K562 (cell line): Measurements from ENCODE around the gene RPS8. TPM values are rescaled to one million over a fixed set of nuclear protein-coding genes. Genes with fewer than 3 reads are reported as not detected.

ENCODE experiments used
- BMI1 ChIP-seq: fragments of 150-350 bp; IDR thresholded peaks from 2 replicates; pipeline ENCODE4 v1.6.1; 2014; ENCODE audit warnings: low read length
- ETV1 ChIP-seq: fragments of 450-650 bp; conservative IDR thresholded peaks from 2 replicates; pipeline ENCODE4 v1.6.1; 2016; ENCODE audit warnings: missing genetic modification characterization, control low read depth, low read depth, missing compliant biosample characterization
- EWSR1 ChIP-seq: fragments of 450-650 bp; IDR thresholded peaks from 2 replicates; pipeline ENCODE4 v1.6.1; 2018; ENCODE audit warnings: borderline replicate concordance, mild to moderate bottlenecking, low read depth, moderate library complexity; ENCODE audit not compliant: partially characterized antibody
- GTF2F1 ChIP-seq: IDR thresholded peaks from 2 replicates; pipeline ENCODE4 v1.6.1; 2011; ENCODE audit warnings: low read depth, low read length, improper control_type of control experiment
- HMG20B ChIP-seq: fragments of 250-450 bp; sonication (Bioruptor Pico); IDR thresholded peaks from 2 replicates; pipeline ENCODE4 v1.5.0; 2021; ENCODE audit warnings: mild to moderate bottlenecking
- TOE1 ChIP-seq, 2 experiments: fragments of 450-650 bp in 1 of 2; sonication (generic) in 1 of 2; formaldehyde crosslinking in 1 of 2; IDR thresholded peaks; 2 replicates each; pipeline versions ENCODE4 v1.7.1 to v1.8.0; 2016 to 2022; ENCODE audit warnings: borderline replicate concordance in 2 of 2, mild to moderate bottlenecking in 2 of 2, antibody characterized with exemption in 1 of 2, inconsistent platforms in 1 of 2, low read depth in 1 of 2, missing genetic modification reagents in 1 of 2, moderate library complexity in 1 of 2
- ZBTB1 ChIP-seq: sonication (generic); formaldehyde crosslinking; IDR thresholded peaks from 2 replicates; pipeline ENCODE4 v1.8.1; 2023; ENCODE audit warnings: missing genetic modification reagents, low read depth, mild to moderate bottlenecking, borderline replicate concordance
- ZNF282 ChIP-seq: sonication (generic); formaldehyde crosslinking; IDR thresholded peaks from 2 replicates; pipeline ENCODE4 v1.8.1; 2023; ENCODE audit warnings: missing genetic modification reagents
- ZNF347 ChIP-seq: fragments of 450-650 bp; formaldehyde crosslinking; IDR thresholded peaks from 2 replicates; pipeline ENCODE4 v1.4.0; 2020; ENCODE audit warnings: low read depth, mild to moderate bottlenecking, moderate library complexity
- ZZZ3 ChIP-seq: fragments of 450-650 bp; IDR thresholded peaks from 2 replicates; pipeline ENCODE4 v1.6.1; 2016; ENCODE audit warnings: antibody characterized with exemption, mild to moderate bottlenecking, moderate library complexity
- polyA plus RNA-seq, 8 experiments: library from polyadenylated mRNA; depleted of rRNA in 4 of 8; stranded (reverse) in 5 of 8; unstranded in 3 of 8; fragments of >200 nt; fragmentation: Nextera tagmentation in 2 of 8; fragmentation: Illumina TruSeq in 1 of 8; extraction: Ambion mirVana in 2 of 8; extraction: Trizol in 1 of 8; gene quantifications; 2 replicates each; pipeline versions ENCODE4 v1.2.1 to v1.2.3, GENCODE V29; 2011 to 2014; ENCODE audit warnings: inconsistent platforms in 1 of 8, missing spikeins in 1 of 8
- total RNA-seq, 7 experiments: library from RNA; depleted of rRNA in 6 of 7; stranded (reverse); fragments of >200 nt in 6 of 7; fragmentation: Illumina TruSeq in 2 of 7; extraction: Trizol in 2 of 7; gene quantifications; 2 replicates each; pipeline versions ENCODE4 v1.2.1 to v1.2.3, GENCODE V29; 2011 to 2021; ENCODE audit warnings: low replicate concordance in 1 of 7
- TF ChIP-seq, protein P1 (sequence below): fragments of 450-650 bp; IDR thresholded peaks from 2 replicates; pipeline ENCODE4 v1.7.1; 2018; ENCODE audit warnings: mild to moderate bottlenecking, low read depth; ENCODE audit not compliant: partially characterized antibody
- TF ChIP-seq, protein P2 (sequence below): fragments of 450-650 bp; IDR thresholded peaks from 2 replicates; pipeline ENCODE4 v1.7.0; 2016; ENCODE audit warnings: borderline replicate concordance
- TF ChIP-seq, protein P3 (sequence below), 2 experiments: IDR thresholded peaks in 1 of 2; conservative IDR thresholded peaks in 1 of 2; 2 replicates each; pipeline ENCODE4 v1.6.1; 2016; ENCODE audit warnings: low read depth in 2 of 2, mild to moderate bottlenecking in 1 of 2, missing compliant biosample characterization in 1 of 2, missing genetic modification characterization in 1 of 2, moderate library complexity in 1 of 2
- TF ChIP-seq, protein P4 (sequence below), 2 experiments: fragments of 450-650 bp in 1 of 2; sonication (generic) in 1 of 2; formaldehyde crosslinking in 1 of 2; IDR thresholded peaks in 1 of 2; conservative IDR thresholded peaks in 1 of 2; 2 replicates each; pipeline versions ENCODE4 v1.6.1 to v1.8.1; 2016 to 2023; ENCODE audit warnings: mild to moderate bottlenecking in 2 of 2, moderate library complexity in 2 of 2, inconsistent platforms in 1 of 2, missing genetic modification reagents in 1 of 2

RPS8 gene
- total and polyA plus RNA-seq, 9 of the 15 experiments (the other 6 are each of a cell fraction or from before 2014, with no cell fraction given): 2,431 to 4,168 (median 3,109) TPM

DNA sequence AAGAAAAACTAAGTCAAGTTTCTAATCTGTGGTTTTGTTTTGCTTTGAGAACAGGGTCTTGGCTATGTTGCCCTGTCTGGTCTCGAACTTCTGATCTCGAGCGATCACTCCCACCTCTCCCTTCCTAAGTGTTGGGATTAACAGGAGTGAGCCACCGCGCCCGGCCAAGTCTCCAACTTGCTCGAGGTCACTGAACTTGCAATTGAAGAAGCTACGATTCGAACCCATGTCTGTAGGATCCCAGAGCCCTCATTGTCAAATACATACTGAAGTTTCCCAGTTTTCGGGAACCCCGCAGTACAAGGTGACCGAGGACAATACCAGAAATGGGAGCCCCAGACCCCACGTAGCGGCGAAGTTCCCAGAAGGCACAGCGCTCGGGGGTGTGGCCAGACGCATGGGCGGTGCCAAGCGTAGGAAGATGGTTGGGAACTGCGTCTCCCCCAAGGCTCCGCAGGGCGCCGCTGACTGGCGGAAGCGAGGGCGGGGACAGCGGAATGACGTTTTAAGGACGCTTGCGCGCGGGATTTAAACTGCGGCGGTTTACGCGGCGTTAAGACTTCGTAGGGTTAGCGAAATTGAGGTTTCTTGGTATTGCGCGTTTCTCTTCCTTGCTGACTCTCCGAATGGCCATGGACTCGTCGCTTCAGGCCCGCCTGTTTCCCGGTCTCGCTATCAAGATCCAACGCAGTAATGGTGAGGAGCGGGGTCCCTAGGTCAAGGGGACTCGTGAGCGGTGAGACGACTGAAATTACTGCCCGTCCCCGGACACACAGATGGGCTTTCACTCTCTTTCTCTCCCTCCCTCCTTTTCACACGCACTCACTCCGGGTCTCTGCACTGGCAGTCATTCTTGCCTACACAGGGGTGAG is 35.8 kb upstream of the RPS8 start, which contains the start of gene KIF2C (continued):
- TF ChIP-seq, protein P1, sequence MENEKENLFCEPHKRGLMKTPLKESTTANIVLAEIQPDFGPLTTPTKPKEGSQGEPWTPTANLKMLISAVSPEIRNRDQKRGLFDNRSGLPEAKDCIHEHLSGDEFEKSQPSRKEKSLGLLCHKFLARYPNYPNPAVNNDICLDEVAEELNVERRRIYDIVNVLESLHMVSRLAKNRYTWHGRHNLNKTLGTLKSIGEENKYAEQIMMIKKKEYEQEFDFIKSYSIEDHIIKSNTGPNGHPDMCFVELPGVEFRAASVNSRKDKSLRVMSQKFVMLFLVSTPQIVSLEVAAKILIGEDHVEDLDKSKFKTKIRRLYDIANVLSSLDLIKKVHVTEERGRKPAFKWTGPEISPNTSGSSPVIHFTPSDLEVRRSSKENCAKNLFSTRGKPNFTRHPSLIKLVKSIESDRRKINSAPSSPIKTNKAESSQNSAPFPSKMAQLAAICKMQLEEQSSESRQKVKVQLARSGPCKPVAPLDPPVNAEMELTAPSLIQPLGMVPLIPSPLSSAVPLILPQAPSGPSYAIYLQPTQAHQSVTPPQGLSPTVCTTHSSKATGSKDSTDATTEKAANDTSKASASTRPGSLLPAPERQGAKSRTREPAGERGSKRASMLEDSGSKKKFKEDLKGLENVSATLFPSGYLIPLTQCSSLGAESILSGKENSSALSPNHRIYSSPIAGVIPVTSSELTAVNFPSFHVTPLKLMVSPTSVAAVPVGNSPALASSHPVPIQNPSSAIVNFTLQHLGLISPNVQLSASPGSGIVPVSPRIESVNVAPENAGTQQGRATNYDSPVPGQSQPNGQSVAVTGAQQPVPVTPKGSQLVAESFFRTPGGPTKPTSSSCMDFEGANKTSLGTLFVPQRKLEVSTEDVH: peak; percentile 85
- no peak for TF ChIP-seq BMI1
- peak; percentile 80; the same call in 1 of the 2 replicates for TF ChIP-seq GTF2F1
- TF ChIP-seq TOE1 (IDR thresholded peaks at IDR 0.05; ENCODE audit: borderline replicate concordance): peak; percentile 71
- TF ChIP-seq TOE1 (CRISPR knock-in tag; IDR thresholded peaks at IDR 0.05; ENCODE audit: borderline replicate concordance, low read depth): peak; percentile 74; the same call in 1 of the 2 replicates
- TF ChIP-seq ZNF282: no peak
- no peak for TF ChIP-seq HMG20B (CRISPR knock-in tag)
- TF ChIP-seq, protein P2, sequence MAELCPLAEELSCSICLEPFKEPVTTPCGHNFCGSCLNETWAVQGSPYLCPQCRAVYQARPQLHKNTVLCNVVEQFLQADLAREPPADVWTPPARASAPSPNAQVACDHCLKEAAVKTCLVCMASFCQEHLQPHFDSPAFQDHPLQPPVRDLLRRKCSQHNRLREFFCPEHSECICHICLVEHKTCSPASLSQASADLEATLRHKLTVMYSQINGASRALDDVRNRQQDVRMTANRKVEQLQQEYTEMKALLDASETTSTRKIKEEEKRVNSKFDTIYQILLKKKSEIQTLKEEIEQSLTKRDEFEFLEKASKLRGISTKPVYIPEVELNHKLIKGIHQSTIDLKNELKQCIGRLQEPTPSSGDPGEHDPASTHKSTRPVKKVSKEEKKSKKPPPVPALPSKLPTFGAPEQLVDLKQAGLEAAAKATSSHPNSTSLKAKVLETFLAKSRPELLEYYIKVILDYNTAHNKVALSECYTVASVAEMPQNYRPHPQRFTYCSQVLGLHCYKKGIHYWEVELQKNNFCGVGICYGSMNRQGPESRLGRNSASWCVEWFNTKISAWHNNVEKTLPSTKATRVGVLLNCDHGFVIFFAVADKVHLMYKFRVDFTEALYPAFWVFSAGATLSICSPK: no peak
- TF ChIP-seq, protein P3, sequence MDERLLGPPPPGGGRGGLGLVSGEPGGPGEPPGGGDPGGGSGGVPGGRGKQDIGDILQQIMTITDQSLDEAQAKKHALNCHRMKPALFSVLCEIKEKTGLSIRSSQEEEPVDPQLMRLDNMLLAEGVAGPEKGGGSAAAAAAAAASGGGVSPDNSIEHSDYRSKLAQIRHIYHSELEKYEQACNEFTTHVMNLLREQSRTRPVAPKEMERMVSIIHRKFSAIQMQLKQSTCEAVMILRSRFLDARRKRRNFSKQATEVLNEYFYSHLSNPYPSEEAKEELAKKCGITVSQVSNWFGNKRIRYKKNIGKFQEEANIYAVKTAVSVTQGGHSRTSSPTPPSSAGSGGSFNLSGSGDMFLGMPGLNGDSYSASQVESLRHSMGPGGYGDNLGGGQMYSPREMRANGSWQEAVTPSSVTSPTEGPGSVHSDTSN (CRISPR knock-in tag; IDR thresholded peaks at IDR 0.05; ENCODE audit: low read depth): no peak
- TF ChIP-seq, protein P3 (tag; conservative IDR thresholded peaks at IDR 0.05; ENCODE audit: low read depth): no peak
- peak; percentile 77 for TF ChIP-seq ZBTB1 (CRISPR knock-in tag)
- no peak for TF ChIP-seq ZZZ3
- no peak; the same call in 1 of the 2 replicates for TF ChIP-seq ETV1 (tag)
- TF ChIP-seq, protein P4, sequence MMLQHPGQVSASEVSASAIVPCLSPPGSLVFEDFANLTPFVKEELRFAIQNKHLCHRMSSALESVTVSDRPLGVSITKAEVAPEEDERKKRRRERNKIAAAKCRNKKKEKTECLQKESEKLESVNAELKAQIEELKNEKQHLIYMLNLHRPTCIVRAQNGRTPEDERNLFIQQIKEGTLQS (IDR thresholded peaks at IDR 0.05): peak; percentile 47; the same call in 1 of the 2 replicates
- TF ChIP-seq, protein P4 (CRISPR knock-in tag; conservative IDR thresholded peaks at IDR 0.05): peak; percentile 62; the same call in 1 of the 2 replicates
- no peak for TF ChIP-seq EWSR1
- TF ChIP-seq ZNF347: no peak
